Hindlimb muscle (tissue), 1 donor: ENCODE results near the gene MYCBPAP. TPM values are rescaled to one million over a fixed set of nuclear protein-coding genes. Genes with fewer than 3 reads are reported as not detected.

Source experiments
- DNase-seq: peaks from one replicate; pipeline ENCODE4 v3.0.0-alpha.2; 2013
- polyA plus RNA-seq: library from polyadenylated mRNA; unstranded; fragments of 120-200 nt; gene quantifications from one replicate; pipeline ENCODE4 v1.2.1, GENCODE V29; 2013; ENCODE audit not compliant: insufficient read length

MYCBPAP gene
- polyA plus RNA-seq, 1 donor: 1.0 TPM

DNA sequence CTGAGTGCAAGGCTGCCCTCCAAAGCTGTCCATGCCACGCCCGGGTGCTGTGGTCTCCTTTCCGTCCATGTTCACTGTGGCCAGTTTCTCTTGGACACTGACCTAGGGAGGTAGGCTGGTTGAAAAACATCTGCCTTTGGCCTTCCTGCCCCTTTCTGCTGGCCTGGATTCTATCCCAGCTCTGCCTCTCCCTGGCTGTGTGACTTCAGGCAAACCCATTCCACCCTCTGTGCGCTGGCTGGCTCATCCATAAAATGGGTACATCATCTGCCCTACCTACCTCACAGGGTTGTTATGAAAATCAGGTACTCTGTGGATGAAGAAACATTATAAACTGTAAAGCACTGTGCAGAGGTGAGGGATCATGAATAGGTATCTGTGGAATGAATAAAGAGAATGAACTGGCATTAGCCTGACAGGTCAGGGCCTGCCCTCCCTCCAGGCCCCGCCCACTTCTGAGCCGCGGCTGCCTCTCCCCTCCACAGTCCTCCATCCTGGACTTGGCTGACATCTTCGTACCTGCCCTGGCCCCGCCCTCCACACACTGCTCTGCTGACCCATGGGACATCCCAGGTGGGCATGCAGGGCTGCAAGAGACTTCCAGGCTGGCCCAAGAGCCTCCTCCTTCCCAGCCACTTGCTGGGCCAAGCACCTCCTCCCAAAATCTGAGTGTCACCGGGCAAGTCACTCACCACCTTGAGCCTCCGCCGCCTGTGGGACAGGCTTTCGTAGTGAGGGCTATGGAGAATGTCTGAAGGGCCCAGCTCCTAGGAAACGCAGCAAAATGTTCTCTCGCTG, 31.7 kb downstream of the MYCBPAP start:
- DNase-seq: no peak

DNA sequence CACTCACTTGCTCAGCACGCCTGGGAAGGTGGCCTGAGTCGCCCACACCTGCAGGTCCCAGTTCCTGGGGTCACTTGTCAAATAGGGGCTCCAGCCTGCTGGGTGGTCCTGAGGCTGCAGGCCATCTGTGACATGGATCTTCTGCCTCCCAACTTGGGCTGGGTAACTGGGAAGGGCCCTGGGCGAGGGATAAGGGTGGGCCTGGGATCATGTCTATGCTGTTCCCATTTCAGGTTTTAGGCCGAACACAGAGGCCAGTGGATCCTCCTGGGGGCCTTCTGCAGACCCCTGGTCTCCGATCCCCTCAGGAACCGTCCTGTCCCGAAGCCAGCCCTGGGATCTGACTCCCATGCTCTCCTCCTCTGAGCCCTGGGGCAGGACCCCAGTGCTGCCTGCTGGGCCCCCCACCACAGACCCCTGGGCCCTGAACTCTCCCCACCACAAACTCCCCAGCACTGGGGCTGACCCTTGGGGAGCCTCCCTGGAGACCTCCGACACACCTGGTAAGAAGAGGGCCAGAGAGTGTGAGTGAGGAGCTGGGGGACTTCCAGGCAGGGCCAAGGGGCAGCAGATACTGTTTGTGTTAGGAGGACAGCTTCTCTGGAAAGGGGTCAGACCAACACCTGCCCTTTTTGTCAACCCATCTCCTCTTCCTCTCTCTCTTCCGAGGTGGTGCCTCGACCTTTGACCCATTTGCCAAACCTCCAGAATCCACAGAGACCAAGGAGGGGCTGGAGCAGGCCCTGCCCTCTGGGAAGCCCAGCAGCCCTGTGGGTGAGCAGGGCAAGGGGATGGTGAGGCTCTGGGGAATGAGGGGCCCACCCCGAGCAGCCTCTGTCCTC, 32.5 kb downstream of the MYCBPAP start:
- no peak for DNase-seq

DNA sequence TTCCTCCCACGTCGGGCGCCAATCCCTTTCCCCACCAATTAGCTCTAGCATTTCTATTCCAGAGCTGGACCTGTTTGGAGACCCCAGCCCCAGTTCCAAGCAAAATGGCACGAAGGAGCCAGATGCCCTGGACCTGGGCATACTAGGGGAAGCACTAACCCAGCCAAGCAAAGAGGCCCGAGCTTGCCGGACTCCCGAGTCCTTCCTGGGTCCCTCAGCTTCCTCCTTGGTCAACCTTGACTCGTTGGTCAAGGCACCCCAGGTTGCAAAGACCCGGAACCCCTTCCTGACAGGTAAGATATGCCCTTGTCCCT, 33.1 kb downstream of the MYCBPAP start:
- no peak for DNase-seq

DNA sequence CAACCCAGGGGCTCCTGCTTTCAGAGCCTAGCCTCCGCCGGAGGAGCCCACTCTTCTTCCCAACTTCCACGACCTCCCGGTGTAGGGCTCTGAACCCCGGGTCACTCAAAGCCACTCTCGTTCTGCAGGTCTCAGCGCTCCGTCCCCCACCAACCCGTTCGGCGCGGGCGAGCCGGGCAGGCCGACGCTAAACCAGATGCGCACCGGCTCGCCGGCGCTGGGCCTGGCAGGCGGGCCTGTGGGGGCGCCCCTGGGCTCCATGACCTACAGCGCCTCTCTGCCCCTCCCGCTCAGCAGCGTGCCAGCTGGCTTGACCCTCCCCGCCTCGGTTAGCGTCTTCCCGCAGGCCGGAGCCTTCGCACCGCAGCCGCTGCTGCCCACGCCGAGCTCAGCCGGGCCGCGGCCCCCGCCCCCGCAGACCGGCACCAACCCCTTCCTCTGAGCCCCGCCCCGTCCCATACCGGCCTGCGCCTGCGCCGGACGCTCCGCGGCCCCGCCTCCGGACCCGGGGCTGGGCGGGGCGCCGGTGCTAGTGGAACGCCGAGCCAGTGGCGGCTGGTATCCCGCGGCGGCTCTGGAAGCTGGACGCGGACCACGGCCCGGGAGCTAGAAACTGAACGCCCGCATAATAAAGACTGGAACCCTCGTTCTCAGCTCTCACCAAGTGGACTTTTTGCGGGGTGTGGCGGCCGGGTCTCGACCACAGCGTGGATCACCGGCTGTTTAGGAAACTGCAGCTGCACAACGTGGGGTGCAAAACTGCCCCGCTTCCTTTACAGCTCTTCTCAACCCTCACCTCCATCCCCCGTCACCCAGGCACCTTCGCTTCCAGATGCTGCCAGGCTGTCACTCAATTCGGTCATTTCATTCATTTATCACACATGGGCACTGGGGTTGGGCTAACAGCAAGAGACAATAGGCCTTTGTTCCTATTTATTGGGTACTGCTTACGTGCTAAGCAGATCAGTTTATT, 33.8 kb downstream of the MYCBPAP start:
- peak; percentile 86 for DNase-seq

DNA sequence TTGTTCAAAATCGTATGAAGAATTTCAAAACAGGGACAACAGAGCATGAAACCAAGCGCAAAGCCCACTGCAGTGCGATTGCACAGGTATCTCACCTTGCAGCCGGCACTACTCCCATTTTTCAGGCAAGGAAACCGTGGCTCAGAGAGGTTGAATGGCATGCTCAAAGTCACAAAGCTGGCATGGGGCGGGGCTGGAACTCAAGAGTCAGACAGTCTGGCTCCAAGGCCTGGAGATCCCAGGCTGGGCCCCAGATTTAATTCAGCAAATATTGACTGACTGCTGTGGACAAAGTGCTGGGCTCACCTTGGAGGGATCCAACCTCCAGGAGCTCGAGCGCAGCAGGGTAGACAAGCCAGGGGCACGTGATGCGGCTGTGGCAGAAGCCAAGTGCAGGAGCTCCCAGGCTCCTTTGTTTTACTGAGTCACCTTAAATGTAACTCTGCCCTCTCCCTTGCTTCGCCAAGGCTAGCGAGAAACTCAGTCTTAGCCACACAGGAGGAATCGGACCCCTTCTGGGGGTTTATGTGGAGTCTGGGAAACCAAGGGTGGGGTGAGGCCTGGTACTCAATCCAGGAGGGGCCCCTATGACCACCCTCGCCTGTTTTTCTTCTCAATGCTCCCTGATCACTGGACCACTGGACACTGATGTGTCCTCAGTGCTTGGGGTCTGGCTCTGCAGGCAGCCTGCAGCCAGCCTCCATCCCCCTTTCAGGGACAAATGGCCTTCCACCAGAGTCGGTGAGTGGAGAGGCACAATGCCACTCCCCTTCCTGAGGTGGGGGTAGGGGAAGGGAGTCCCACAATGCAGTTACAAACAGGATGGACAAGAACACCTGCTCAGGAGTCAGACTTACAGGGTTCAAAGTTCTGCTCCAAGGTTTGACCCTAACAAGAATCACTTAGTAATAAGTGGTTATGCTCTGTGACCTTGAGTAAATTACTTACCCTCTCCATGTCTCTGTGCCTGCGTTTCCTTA, 34.8 kb downstream of the MYCBPAP start:
- DNase-seq: no peak

DNA sequence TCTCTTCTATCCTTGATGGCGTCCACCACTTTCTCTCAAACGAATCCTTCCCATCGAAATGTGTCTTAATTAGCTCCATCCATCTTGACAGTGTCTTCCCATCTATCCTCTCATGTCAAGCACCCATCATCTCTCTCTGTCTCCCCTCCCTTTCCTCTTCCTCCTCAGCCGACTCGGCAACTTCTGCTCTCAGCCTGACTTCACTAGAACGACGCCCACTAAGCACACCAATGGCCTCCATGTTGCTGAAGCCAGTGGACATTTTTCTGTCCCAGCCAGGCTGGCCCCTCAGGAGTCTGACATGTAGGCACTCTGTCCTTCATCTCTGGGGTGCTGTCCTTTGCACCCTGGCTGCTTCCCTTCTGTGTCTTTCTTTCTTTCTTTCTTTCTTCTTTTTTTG, 36.3 kb downstream of the MYCBPAP start:
- DNase-seq: no peak

DNA sequence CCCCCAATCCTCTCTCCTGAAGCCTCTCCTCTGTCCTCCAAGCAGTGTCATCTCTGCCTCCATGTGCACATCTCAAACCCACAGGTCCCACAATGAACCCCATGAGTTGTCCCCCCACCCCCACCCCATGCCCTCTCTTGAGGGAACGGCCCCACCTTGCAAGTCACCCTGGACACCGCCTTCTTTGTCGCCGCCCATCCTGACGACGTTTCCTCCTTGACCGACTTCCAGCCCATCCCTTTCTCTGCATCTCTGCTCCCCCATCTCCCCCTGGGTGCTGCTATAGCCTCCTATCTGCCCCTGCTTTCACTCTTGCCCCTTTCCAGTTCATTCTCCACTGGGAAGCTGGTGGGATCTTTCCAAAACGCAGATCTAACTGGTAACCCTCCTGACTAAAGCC, 37.1 kb downstream of the MYCBPAP start:
- DNase-seq: no peak

DNA sequence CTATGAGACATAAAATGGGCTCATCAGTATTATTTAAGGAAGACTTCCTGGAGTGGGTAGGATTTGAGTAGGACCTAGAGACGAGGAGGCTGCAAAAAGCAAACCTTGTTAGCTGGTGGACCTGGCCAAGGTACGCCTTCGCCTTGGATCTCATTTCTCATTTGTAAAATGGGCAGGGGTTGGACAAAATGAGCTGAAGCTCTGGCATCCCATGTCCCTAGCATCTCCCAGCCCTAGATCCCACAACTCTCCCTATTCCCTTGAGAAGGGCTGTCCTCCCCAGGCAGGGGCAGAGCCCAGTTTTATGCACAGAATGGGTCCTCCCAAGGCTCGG, 38.4 kb downstream of the MYCBPAP start:
- no peak for DNase-seq

DNA sequence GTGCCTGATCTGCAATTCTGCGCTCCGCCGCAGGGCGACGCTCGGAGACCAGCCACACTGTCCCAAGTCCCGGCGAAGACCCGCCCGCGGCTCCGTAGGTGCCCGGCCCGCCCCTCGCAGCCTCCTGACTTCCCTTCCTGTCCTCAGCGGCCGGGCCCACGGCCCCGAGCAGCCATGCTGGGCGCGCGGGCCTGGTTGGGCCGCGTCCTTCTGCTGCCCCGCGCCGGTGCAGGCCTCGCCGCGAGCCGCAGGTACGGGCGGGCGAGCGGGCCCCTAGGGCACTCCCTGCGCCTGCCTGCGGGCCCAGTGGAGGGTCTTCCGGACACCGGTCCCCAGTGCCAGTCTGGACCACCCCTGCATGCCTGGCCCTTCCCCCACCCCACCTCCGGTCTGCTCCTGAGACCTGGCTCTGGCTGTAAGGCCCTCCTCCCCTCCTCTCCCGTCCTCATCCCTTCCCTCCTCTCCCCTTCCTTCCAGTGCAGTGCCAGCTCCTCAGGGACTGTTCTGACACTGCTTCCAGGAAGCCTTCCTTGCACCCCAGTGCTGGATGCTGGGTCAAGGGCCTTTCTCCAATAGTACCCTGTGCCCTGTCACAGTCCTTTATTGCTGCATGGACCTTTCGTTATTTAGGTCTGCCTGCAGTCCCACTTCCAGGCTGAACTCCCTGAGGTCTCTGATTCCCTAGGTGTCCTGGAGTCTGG, 38.9 kb downstream of the MYCBPAP start, which contains the start of gene SPATA20:
Gene SPATA20 (plus strand): TSS at position 140 of the 701 bp plus-strand sequence. CDS start 35 bp downstream, at position 175.
- peak; percentile 88 for DNase-seq

DNA sequence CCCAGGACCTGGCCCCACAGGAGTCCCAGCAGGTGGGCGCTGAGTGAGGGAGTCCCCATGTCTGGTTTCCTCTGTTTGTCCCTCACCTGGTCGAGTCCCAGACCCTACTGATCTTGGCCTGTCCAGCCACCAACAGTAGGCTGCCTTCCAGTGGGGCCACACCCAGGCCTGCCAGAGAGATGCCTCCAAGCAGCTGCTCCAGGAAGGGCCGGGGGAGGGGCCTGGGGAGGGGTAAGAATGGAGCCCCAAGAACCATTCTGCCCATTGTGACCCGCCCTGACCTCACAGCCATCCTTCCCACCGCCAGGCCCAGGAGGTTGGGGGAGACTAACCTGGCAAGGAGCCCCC, 39.5 kb downstream of the MYCBPAP start:
- DNase-seq: no peak

DNA sequence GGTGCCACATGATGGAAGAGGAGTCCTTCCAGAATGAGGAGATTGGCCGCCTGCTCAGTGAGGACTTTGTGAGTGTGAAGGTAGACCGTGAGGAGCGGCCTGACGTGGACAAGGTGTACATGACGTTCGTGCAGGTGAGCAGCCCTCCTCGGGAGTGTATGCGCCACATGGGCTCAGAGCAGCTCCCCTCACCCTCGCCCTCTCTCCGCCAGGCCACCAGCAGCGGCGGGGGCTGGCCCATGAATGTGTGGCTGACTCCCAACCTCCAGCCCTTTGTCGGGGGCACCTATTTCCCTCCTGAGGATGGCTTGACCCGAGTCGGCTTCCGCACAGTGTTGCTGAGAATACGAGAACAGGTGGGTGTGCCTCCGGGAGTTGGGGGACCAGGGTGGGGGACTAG, 40.6 kb downstream of the MYCBPAP start:
- DNase-seq: no peak

DNA sequence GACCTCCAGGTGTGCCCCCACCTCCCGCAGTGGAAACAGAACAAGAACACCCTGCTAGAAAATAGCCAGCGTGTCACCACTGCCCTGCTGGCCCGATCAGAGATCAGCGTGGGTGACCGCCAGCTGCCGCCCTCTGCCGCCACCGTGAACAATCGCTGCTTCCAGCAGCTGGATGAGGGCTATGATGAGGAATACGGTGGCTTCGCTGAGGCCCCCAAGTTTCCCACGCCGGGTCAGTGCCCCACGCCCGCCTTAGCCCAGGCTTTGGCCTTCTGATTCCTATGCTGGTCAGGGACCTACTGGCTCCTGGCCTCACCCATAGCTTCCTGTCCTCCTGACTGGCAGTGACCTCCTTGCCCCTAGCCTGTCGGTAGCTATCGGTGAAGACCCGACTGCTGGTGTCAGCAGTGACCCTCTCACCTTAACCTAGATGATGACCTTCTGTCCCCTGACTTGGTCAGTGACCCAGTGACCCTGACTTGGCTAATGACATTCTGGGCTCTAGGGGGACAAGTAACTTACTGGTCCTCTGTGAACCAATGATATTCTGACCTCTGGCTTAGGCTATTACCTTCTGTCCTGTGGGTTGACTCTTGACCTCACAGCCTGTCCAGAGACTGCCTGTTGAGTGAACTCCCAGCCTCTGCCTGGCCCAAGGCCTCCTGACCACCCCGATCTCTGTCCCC, 41.2 kb downstream of the MYCBPAP start:
- no peak for DNase-seq

DNA sequence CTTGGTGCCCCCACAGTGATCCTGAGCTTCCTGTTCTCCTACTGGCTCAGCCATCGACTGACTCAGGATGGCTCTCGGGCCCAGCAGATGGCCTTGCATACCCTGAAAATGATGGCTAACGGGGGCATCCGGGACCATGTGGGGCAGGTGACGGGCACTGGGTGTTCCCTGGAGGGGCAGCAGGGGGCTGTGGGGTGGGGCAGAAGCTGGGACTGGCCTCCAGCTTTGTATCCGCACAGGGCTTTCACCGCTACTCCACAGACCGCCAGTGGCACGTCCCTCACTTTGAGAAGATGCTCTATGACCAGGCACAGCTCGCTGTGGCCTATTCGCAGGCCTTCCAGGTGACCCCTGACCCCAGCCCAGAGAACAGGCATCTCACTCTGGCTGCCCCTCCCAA, 41.7 kb downstream of the MYCBPAP start:
- DNase-seq: no peak

DNA sequence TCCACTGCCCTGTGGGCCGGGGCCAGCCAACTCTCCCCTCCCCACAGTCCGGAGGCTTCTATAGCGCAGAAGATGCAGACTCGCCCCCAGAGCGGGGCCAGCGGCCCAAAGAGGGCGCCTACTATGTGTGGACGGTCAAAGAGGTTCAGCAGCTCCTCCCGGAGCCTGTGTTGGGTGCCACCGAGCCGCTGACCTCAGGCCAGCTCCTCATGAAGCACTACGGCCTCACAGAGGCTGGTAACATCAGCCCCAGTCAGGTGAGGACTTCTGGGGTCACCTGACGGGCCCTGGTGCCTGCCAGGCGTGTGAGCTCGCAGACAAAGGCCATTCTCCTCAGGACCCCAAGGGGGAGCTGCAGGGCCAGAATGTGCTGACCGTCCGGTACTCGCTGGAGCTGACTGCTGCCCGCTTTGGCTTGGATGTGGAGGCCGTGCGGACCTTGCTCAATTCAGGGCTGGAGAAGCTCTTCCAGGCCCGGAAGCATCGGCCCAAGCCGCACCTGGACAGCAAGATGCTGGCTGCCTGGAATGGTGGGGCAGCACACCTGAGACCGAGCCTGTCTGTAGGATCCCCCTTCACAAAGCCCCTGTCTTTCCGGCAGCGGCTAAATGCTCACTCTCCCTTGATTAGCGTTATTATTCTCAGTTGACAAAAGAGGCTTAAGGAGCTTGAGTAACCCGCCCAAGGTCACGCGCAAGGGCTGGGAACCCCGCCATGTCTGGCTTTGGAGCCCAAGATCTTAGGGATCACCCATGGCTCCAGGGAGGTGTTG, 42.6 kb downstream of the MYCBPAP start:
- DNase-seq: peak; percentile 88

DNA sequence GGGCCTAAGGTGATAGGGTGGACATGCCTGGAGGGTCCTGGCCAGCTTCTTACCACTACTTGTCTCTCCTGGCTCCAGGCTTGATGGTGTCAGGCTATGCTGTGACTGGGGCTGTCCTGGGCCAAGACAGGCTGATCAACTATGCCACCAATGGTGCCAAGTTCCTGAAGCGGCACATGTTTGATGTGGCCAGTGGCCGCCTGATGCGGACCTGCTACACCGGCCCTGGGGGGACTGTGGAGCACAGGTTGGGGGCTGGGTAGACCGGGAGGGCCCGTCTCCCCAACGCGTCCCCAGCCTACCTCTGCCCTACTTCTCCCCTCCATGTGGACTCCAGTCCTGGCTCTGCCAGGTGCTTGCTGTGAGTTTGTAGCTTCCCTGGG, 43.2 kb downstream of the MYCBPAP start:
- DNase-seq: no peak

DNA sequence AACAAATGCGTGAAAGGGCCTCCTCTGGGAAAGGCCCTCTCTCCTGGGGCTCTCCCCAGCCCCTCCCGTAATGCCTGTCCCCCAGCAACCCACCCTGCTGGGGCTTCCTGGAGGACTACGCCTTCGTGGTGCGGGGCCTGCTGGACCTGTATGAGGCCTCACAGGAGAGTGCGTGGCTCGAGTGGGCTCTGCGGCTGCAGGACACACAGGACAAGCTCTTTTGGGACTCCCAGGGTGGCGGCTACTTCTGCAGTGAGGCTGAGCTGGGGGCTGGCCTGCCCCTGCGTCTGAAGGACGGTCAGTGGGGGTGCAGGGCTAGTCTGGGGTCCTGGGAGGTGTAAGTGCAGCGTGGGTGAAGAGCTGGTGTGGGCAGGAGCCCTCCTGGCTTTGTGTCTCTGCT, 43.6 kb downstream of the MYCBPAP start:
- DNase-seq: no peak

DNA sequence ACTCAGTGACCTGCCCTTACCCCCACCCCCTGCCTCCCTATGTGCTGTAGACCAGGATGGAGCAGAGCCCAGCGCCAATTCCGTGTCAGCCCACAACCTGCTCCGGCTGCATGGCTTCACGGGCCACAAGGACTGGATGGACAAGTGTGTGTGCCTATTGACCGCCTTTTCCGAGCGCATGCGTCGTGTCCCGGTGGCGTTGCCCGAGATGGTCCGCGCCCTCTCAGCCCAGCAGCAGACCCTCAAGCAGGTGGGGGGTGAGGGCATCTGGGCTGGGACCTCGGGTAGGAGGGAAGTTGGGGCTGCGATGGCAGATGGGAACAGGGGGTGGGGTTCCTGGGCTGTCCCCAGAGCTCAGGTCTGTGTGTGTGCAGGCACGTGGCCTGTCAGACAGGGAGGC, 46.0 kb downstream of the MYCBPAP start:
- DNase-seq: no peak

DNA sequence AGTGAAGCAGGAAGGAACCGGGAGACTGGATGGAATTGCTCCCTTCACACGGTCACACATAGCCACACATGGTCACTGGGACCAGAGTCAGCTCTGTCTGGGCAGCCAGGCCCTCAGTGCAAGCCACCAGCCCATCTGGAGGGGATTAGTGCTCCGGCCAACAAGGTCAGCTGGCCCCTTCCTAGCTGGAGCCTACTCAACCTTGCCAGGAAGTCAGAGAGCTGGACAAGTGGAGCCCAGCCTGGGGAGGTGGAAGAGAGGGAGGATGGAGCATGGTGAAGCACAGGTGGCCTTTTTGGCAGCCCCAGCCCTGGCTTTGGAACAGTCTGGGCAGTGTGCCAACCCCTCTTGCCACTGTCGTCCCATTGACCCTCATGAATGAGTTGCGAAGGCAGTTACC, 48.6 kb downstream of the MYCBPAP start:
- DNase-seq: no peak

DNA sequence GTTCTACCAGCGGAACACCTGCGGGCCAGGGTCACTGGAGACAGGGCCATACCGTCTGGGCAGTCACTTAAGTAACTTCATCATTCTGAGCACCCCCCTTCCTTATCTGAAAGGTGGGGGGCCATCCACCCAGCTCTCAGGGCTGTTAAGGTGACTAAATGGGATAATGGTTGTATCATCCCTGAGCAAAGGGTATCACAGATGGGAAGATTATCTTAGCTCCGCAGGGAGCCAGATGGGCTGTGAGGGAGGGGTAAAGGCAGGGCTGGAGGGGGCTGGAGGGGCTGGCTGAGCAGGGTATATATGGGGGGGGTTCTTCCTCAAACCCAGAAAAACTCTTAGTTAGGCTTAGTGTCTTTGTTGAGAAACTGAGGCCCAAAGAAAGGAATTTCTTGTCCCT, 49.4 kb downstream of the MYCBPAP start:
- no peak for DNase-seq

DNA sequence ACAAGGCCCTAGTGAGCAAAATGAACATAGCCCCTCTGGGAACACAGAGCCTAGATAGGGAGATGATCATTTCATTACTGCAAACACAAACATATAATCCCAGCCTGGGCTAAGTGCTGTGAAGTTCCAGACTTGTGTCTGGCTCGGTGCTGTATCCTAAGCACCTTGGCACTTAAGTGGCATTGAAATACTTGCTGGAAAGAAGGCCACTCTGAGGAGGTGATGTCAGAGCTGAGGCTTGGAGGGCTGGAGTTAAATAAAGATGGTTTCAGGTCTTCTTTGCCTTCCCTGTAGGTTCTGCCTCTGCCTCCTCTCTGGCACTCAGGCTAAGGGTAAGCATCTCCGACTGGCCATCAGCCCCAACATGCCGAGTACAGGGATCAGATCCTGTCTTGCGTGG, 49.9 kb downstream of the MYCBPAP start:
- no peak for DNase-seq
